Activated CD4-positive, alpha-beta T cell treated with anti-CD3 and anti-CD28 coated beads for 48 hours (primary cell): ENCODE data around the gene TSPAN8.
"Not testable (repeated sequence)": the region's sequence is repeated elsewhere in the genome, so short reads cannot be mapped to it uniquely, and the experiment has no call there.

Source experiments
- DNase-seq: peaks from one replicate; pipeline ENCODE4 v3.0.0-alpha.2; 2020

Gene TSPAN8

DNA sequence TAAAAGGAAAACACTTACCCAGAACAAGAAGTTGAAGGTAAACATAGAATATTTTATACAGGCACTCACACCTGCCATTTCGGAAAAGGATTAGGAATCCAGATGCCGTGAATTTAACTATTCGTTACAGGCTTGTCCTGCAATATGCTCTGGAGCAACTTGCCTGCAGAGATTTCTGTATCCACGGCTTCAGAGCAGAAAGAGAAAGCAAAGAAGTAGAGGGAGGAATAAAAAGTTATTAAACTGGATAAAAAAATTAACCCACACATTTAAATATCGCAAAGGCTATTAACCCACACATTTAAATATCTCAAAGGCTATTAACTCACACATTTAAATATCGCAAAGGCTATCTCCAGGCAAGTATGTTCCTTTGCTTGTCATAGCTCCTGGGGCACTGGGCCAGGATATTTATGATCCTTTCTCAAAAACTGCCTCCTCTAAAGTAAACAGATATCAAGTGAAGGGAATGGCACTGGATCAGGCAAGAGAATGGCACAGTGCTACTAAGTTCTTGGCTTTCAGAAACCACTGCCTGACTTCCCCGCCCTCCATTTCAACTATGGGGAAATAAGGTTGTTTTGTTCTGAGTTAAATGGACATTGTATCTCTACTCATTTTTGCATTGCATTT is at the start of gene TSPAN8:
Gene TSPAN8, minus strand, starts transcription at position 399 of the 633 bp plus-strand sequence. Its CDS starts 321 bp downstream, at position 78.
- DNase-seq: no peak

GRCh38 chr12:71201136-71201679 is 43.4 kb upstream of the TSPAN8 start:
- DNase-seq: no peak

- no peak for DNase-seq
These were observed 42.9 kb upstream of the TSPAN8 start for GRCh38 chr12:71200706-71201105.

GRCh38 chr12:71197460-71197859 is 39.7 kb upstream of the TSPAN8 start:
- no peak for DNase-seq

DNA sequence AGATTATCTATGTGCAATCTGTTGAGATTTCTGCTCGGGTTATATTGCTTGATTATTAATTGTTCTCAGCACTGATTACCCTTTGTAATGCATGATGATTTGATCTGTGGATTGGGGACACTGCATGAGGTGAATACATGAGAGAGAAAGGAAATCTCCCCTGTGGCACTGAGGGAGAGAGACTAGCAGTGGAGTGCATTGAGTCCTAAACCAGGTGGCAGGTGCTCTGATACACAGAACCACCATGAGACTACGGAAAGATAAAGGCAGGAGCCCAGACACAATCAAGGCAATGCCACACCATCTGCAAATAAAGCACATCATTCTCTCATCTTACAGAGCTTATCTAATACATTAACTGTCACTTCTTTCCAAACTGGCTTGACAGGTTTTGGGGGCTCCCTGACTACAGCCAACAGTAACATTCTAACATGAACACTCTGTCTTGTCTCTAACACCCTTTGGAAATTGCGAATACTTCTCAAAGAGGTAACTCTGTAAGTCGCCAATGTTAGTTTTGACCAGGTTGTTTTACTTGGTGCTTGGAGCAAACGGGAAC is 37.6 kb upstream of the TSPAN8 start:
- DNase-seq: no peak

- DNase-seq: no peak
These were observed 36.9 kb upstream of the TSPAN8 start for GRCh38 chr12:71194657-71195056.

GRCh38 chr12:71193041-71193440 is 35.2 kb upstream of the TSPAN8 start:
- no peak for DNase-seq

GRCh38 chr12:71191509-71192196 is 33.9 kb upstream of the TSPAN8 start:
- DNase-seq: no peak

DNA sequence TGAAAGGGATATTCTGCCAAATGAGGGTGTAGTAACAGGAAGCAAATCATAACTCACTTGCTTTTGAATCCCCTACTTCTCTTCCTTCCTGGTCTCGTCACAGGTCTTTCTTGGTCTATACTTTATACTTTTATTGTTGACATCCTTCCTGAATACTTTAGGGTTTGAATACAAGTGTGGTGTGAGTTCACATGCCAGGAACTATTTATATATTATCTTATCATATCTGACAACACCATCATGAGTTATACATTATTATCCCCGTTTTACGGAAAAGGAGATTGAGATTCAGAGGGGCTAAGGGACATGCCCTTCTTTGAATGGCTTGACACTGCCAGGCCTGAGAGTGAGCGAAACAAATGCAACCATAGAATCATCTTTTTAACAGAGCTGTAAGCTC is 33.0 kb upstream of the TSPAN8 start:
- DNase-seq: no peak

GRCh38 chr12:71187379-71187778 is 29.6 kb upstream of the TSPAN8 start:
- no peak for DNase-seq

- no peak for DNase-seq
These were observed 28.9 kb upstream of the TSPAN8 start for GRCh38 chr12:71186571-71187288.

- no peak for DNase-seq
These were observed 26.0 kb upstream of the TSPAN8 start for GRCh38 chr12:71183846-71184245.

GRCh38 chr12:71183018-71183417 is 25.2 kb upstream of the TSPAN8 start:
- no peak for DNase-seq

- no peak for DNase-seq
These were observed 20.4 kb upstream of the TSPAN8 start for GRCh38 chr12:71178162-71178561.

DNA sequence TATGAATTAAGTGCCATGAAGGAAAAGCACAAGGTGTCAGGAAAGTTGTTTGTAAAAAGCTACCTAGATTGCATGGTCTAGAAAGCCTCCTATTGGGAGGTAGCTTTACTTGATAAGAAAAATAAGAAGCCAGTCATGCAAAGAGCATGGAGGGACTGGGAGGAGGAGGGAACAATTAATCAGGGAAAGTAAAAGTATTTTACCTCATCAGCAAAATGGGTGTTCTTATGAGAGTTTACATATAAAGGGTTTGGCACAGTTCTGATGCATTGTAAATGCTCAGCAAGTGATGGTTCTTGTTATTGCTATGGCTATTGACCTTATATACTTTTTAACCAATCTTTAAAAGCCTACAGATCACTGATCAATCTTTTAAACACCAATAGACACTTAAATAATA is 17.0 kb upstream of the TSPAN8 start:
- no peak for DNase-seq

GRCh38 chr12:71174146-71174545 is 16.3 kb upstream of the TSPAN8 start:
- DNase-seq: no peak

DNA sequence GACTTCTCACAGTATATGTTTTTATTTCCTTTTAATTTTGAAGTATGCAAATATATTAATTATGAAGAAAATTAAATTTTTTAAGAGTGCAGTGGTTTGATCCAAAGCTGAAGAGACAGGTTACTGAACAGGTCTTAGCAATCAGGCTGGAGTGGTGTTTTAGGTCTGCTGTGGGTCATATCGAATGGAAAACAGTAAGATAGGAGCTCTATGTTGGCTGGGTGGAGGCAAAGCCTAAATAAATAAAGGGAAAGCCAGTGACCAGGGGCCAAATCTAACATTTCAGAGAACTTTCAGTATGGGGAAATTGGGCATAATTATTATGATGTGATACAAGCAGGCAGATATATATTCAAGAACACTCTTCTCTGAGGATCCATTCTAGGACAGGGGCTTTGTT is 12.7 kb upstream of the TSPAN8 start:
- DNase-seq: no peak

DNA sequence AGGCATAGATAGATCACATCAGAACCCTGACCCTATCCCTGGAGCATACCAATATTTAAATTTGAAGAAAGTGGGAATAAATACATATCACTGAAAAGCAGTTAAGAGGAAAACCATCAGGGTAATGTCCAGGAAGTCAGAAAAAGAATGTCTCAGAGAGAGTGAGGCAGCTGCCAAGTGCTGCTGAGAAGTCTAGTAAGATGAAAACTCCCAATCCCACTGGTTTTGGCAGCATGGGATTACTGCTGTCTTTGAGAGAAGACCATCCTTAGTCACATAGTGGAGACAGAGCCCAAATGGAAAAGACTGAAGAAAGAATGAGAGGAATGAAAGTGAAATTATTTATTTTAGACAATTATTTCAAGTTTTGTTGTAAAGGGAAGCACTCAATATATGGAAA is 11.5 kb upstream of the TSPAN8 start:
- no peak for DNase-seq

DNA sequence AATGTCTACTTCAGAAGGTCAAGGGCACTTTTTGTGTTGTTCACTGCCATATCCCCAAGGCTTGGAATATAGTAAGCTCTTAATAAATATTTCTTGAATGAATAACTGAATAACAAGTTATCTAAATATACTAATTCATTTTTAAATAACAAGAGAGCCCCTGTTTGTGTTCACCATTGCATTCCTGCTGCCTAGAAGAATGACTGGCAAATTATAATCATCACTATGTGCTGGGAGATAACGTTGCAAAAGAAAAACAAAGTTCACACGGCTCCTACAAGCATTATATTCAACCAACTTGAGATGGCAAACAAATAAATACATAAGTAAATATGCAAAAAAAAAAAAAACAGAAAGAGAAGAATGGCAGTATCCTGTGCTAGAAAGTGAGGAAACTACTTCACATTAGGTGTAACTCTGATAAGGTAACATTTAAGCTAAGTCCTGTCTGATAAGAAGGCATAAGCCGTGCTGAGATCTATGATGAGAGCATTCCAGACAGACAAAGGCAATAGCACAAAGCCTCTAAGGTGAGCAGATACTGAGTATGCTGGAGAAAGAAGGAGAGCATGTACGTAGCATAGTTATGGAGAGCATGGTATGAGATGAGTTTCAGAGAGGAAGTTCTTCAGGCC is 9.2 kb upstream of the TSPAN8 start:
- no peak for DNase-seq

- no peak for DNase-seq
These were observed 8.5 kb upstream of the TSPAN8 start for GRCh38 chr12:71166280-71166679.

- DNase-seq: not testable (repeated sequence)
These were observed 8.0 kb upstream of the TSPAN8 start for GRCh38 chr12:71165780-71166179.

DNA sequence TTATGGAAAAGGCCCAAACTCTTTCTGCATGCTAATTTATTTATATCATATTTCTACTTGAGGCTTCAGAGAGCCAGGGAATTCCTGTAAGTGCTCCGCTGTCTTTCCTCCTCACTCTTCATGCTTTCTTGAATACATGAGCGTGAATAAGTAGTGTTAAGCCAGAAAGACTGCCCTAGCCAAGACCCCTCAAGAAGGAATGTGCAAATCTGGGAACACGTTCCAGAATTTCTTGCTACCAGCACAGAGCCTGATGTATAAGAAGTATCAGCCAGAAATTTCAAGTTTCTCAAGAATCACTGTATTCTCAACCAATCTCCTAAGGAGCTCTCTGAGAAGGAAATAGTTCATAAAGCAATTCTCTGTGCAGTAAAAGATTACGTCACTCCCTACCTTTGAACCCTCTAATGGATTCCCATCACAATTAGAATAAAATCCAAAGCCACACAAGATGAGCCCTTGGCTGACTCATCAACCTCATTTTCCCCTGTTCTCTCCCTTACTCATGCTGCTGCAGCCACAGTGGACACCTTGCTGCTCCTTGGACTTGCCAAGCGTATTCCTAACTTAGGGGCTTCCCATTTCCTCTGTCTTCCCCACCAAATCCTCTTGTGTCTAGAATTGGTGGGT is 6.9 kb upstream of the TSPAN8 start:
- DNase-seq: no peak

GRCh38 chr12:71164166-71164565 is 6.4 kb upstream of the TSPAN8 start:
- DNase-seq: no peak
